Neural progenitor cell (in vitro differentiated cells): ENCODE measurements around the gene GPR137C. TPM values are rescaled to one million over a fixed set of nuclear protein-coding genes. Genes with fewer than 3 reads are reported as not detected.

ENCODE experiments used
- DNase-seq: peaks from one replicate; pipeline ENCODE4 v3.0.0-alpha.2; 2016; ENCODE audit warnings: low spot score
- H2AFZ ChIP-seq: fragments of 200-600 bp; sonication (generic); replicated peaks from 2 replicates; pipeline ENCODE4 v1.6.1; 2016; ENCODE audit warnings: antibody characterized with exemption
- H3F3A ChIP-seq: fragments of 200-600 bp; sonication (generic); 2 replicates; pipeline ENCODE4 v1.6.1; 2016; ENCODE audit warnings: antibody characterized with exemption, low read depth
- H3K27ac ChIP-seq: fragments of 200-600 bp; sonication (generic); 2 replicates; pipeline ENCODE4 v1.5.1; 2016; ENCODE audit warnings: mild to moderate bottlenecking
- H3K27me3 ChIP-seq: fragments of 200-600 bp; sonication (generic); 2 replicates; pipeline ENCODE4 v1.6.1; 2016; ENCODE audit warnings: mild to moderate bottlenecking, moderate library complexity
- H3K36me3 ChIP-seq: fragments of 200-600 bp; sonication (generic); 2 replicates; pipeline ENCODE4 v1.5.1; 2016
- H3K4me1 ChIP-seq: fragments of 200-600 bp; sonication (generic); 2 replicates; pipeline ENCODE4 v1.6.1; 2016; ENCODE audit warnings: mixed run types
- H3K4me2 ChIP-seq: fragments of 200-600 bp; sonication (generic); 2 replicates; pipeline ENCODE4 v1.6.1; 2016
- H3K4me3 ChIP-seq: fragments of 200-600 bp; sonication (generic); 2 replicates; pipeline ENCODE4 v1.5.1; 2016
- H3K79me2 ChIP-seq: fragments of 200-600 bp; sonication (generic); 2 replicates; pipeline ENCODE4 v1.6.1; 2016; ENCODE audit warnings: low read depth
- H3K9ac ChIP-seq: fragments of 200-600 bp; sonication (generic); 2 replicates; pipeline ENCODE4 v1.6.1; 2016
- H3K9me3 ChIP-seq: fragments of 200-600 bp; sonication (generic); 2 replicates; pipeline ENCODE4 v1.5.1; 2016; ENCODE audit warnings: low read depth
- H4K20me1 ChIP-seq: fragments of 200-600 bp; sonication (generic); 2 replicates; pipeline ENCODE4 v1.6.1; 2016; ENCODE audit warnings: low read depth
- H3K27ac Mint-ChIP-seq: 3 replicates; pipeline ENCODE4 v1.8.0; 2021; ENCODE audit warnings: mixed read lengths
- H3K27me3 Mint-ChIP-seq: 2 replicates; pipeline ENCODE4 v1.8.0; 2022; ENCODE audit warnings: low read depth, mild to moderate bottlenecking, inconsistent platforms, moderate library complexity, mixed read lengths; ENCODE audit not compliant: insufficient read depth
- H3K36me3 Mint-ChIP-seq: 3 replicates; pipeline ENCODE4 v1.8.0; 2021; ENCODE audit warnings: mixed read lengths
- H3K4me1 Mint-ChIP-seq: 3 replicates; pipeline ENCODE4 v1.8.0; 2021; ENCODE audit warnings: mixed read lengths
- H3K4me3 Mint-ChIP-seq: 3 replicates; pipeline ENCODE4 v1.8.0; 2021; ENCODE audit warnings: mild to moderate bottlenecking, moderate library complexity, mixed read lengths
- H3K9me3 Mint-ChIP-seq: 3 replicates; pipeline ENCODE4 v1.8.0; 2020; ENCODE audit warnings: mixed read lengths
- EZH2 ChIP-seq: fragments of 200-600 bp; sonication (generic); IDR thresholded peaks from 2 replicates; pipeline ENCODE4 v1.6.1; 2017; ENCODE audit warnings: antibody characterized with exemption, mild to moderate bottlenecking, moderate library complexity
- EZH2phosphoT487 ChIP-seq: fragments of 200-600 bp; sonication (generic); IDR thresholded peaks from 2 replicates; pipeline ENCODE4 v1.6.1; 2017; ENCODE audit warnings: antibody characterized with exemption
- total RNA-seq: library from RNA; depleted of rRNA; stranded (reverse); fragments of >200 nt; gene quantifications from 2 replicates; pipeline ENCODE4 v1.2.3, GENCODE V29; 2015; ENCODE audit warnings: low replicate concordance
- TF ChIP-seq, protein P1 (sequence below): fragments of 200-600 bp; sonication (generic); IDR thresholded peaks from 2 replicates; pipeline ENCODE4 v1.5.1; 2017; ENCODE audit warnings: antibody characterized with exemption, mild to moderate bottlenecking

GPR137C gene
- total RNA-seq, 1 donor from 2014 or later: 9.3 TPM

DNA sequence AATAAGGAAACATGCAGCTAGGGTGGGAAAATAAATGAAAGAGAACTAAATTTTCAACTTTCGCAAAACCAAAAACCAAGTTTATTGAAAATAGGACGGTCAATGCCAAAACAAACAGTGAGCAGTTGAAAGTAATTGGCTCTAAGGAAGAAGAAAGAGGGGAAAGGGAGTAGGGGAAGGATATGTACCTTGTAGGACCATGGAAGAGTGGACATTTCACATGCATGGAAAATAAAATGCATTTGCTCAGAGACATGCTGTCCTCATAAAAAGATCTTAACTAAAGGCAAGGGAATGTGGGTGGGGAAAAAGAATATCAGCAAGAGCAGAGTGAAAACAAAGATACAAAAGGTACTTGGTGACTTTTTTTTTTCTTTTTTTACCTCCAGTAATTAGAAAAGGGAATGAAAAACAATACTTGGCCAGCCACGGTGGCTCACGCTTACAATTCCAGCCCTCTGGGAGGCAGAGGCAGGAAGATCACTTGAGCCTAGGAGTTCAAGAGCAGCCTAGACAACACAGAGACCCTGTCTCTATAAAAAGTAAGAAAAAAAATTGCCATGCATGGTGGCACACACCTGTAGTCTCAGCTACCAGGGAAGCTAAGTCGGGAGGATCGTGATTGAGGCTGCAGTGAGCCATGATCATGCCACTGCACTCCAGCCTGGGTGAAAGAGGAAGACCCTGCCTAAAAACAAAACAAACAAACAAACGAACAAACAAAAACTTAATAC lies 6.9 kb upstream of the GPR137C start:
- H4K20me1 ChIP-seq: no peaks in the 10 kb centered on the region
- no peak overlapping the region for H3K9ac ChIP-seq
- no peak overlapping the region for H2AFZ ChIP-seq
- peaks cover 10% of the 10 kb centered on the region for H3K4me1 Mint-ChIP-seq
- H3K36me3 Mint-ChIP-seq: no peaks in the 10 kb centered on the region
- no peaks in the 10 kb centered on the region for H3K27me3 ChIP-seq
- TF ChIP-seq EZH2phosphoT487 (no peak), EZH2 (no peak)
- TF ChIP-seq, protein P1, sequence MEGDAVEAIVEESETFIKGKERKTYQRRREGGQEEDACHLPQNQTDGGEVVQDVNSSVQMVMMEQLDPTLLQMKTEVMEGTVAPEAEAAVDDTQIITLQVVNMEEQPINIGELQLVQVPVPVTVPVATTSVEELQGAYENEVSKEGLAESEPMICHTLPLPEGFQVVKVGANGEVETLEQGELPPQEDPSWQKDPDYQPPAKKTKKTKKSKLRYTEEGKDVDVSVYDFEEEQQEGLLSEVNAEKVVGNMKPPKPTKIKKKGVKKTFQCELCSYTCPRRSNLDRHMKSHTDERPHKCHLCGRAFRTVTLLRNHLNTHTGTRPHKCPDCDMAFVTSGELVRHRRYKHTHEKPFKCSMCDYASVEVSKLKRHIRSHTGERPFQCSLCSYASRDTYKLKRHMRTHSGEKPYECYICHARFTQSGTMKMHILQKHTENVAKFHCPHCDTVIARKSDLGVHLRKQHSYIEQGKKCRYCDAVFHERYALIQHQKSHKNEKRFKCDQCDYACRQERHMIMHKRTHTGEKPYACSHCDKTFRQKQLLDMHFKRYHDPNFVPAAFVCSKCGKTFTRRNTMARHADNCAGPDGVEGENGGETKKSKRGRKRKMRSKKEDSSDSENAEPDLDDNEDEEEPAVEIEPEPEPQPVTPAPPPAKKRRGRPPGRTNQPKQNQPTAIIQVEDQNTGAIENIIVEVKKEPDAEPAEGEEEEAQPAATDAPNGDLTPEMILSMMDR: no peak
- H3K4me2 ChIP-seq: no peak overlapping the region
- H3K4me3 Mint-ChIP-seq: no peak overlapping the region
- H3K27me3 Mint-ChIP-seq: no peaks in the 10 kb centered on the region
- H3F3A ChIP-seq: peaks cover 6% of the 10 kb centered on the region
- no peaks in the 10 kb centered on the region for H3K9me3 ChIP-seq
- H3K27ac Mint-ChIP-seq: no peak overlapping the region
- no peak overlapping the region for H3K27ac ChIP-seq
- peaks cover 2% of the 10 kb centered on the region for H3K4me1 ChIP-seq
- DNase-seq: no peak
- no peak overlapping the region for H3K4me3 ChIP-seq
- H3K79me2 ChIP-seq: peaks cover 23% of the 10 kb centered on the region
- H3K9me3 Mint-ChIP-seq: no peaks in the 10 kb centered on the region
- H3K36me3 ChIP-seq: peaks cover 6% of the 10 kb centered on the region

DNA sequence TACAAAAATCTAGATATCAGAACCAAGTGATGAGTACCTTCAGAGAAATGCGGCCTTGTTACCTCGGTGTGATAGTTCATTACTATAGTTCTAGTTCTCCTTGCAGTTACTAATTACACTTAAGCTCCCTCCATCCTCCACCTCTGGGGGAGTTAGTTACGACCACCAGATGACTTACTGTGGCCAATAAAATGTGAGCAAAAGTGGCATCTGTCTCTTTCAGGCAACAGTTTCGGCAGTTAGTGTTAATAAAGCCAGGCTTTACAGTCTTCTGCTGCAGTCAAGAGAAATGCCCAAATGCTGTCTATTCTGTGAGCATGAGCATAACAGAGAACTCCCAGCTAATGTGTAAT lies 6.3 kb upstream of the GPR137C start:
- Histone ChIP-seq H3K4me2 (no peak overlapping the region), H3K36me3 (peaks cover 6% of the 10 kb centered on the region), H3K27me3 (no peaks in the 10 kb centered on the region), H3K9ac (no peak overlapping the region), H3K4me3 (no peak overlapping the region), H3K4me1 (peaks cover 6% of the 10 kb centered on the region), H4K20me1 (no peaks in the 10 kb centered on the region), H3K27ac (no peak overlapping the region), H3K79me2 (peaks cover 26% of the 10 kb centered on the region), H3K9me3 (no peaks in the 10 kb centered on the region), H2AFZ (no peak overlapping the region), H3F3A (peaks cover 10% of the 10 kb centered on the region)
- no peaks in the 10 kb centered on the region for H3K36me3 Mint-ChIP-seq
- DNase-seq: no peak
- H3K9me3 Mint-ChIP-seq: no peaks in the 10 kb centered on the region
- TF ChIP-seq, protein P1: no peak
- no peak for TF ChIP-seq EZH2phosphoT487
- no peak for TF ChIP-seq EZH2
- H3K27ac Mint-ChIP-seq: no peak overlapping the region
- no peak overlapping the region for H3K4me3 Mint-ChIP-seq
- peaks cover 15% of the 10 kb centered on the region for H3K4me1 Mint-ChIP-seq
- no peaks in the 10 kb centered on the region for H3K27me3 Mint-ChIP-seq

DNA sequence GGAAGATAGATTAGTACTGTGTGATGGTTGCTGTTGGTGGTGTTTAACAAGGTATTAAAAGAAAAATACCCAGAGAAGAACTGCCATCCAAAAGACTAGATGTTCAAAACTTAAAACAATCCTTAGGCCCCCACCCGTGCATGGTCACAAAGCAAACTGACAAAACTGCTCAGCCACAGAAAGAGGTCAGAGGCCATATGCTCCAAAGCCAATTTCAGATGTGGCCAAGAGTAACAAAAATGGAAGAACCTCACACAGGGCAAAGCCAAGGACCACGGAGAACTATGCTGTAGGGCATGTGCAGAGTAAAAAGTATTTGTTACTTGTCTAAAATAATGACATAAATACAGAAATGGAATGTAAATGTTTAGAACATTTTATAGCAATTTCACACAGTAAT lies 5.6 kb upstream of the GPR137C start:
- H3K79me2 ChIP-seq: peaks cover 26% of the 10 kb centered on the region
- H3K27me3 Mint-ChIP-seq: no peaks in the 10 kb centered on the region

More for the DNA sequence above, 5.6 kb upstream of the GPR137C start:
- H2AFZ ChIP-seq: no peak overlapping the region
- no peak overlapping the region for H3K4me3 ChIP-seq
- H3K9me3 ChIP-seq: no peaks in the 10 kb centered on the region
- Mint-ChIP-seq H3K4me1 (peaks cover 20% of the 10 kb centered on the region), H3K9me3 (no peaks in the 10 kb centered on the region), H3K27ac (no peak overlapping the region), H3K36me3 (no peaks in the 10 kb centered on the region), H3K4me3 (no peak overlapping the region)
- no peak for DNase-seq
- no peaks in the 10 kb centered on the region for H4K20me1 ChIP-seq
- peaks cover 17% of the 10 kb centered on the region for H3F3A ChIP-seq
- H3K9ac ChIP-seq: no peak overlapping the region
- no peak overlapping the region for H3K4me2 ChIP-seq
- no peaks in the 10 kb centered on the region for H3K27me3 ChIP-seq
- no peak overlapping the region for H3K27ac ChIP-seq
- H3K36me3 ChIP-seq: peaks cover 6% of the 10 kb centered on the region
- H3K4me1 ChIP-seq: peaks cover 6% of the 10 kb centered on the region
- TF ChIP-seq EZH2phosphoT487 (no peak), EZH2 (no peak)
- TF ChIP-seq, protein P1: no peak
